Measurements from ENCODE around the gene CIAO2B. TPM values are rescaled to one million over a fixed set of nuclear protein-coding genes. Genes with fewer than 3 reads are reported as not detected.

The CIAO2B gene
- total and polyA plus RNA-seq, 2 donors (not counting 3 experiments of a cell fraction or from before 2014, with no cell fraction given): 78.7 to 314 TPM

GRCh38 chr16:66904846-66905632 is 29.2 kb downstream of the CIAO2B start:
- intact Hi-C loops (cut with micrococcal nuclease): no loop called here
- no peaks in the 10 kb centered on the region for H3K9me3 ChIP-seq (replicated peaks; ENCODE audit: control insufficient read depth, insufficient read depth, low read length)
- CTCF ChIA-PET: interaction anchor here (0.5 to 1.6 kb wide), 2 partner anchors 9 to 18 kb away, joined by 3 to 4 read pairs; no protein-coding TSS in a partner anchor
- no peak overlapping the region for H3K4me3 ChIP-seq (replicated peaks in 1 of 3; ENCODE audit: insufficient read depth in 1 of 3, low read depth in 1 of 3, low read length in 3 of 3)
- FAIRE-seq (no peak), DNase-seq (ENCODE audit: low read depth, low spot score) (no peak)
- no peaks in the 10 kb centered on the region for H4K20me1 ChIP-seq (replicated peaks; ENCODE audit: control insufficient read depth, extremely low read depth, insufficient read depth, low read length)
- POLR2A ChIA-PET: no interaction called here
- H3K27ac ChIP-seq (ENCODE audit: insufficient read depth, low read depth, low read length): no peak overlapping the region
- no TSS peak for BruUV-seq (replicated peaks)
- no peak overlapping the region for H3K4me2 ChIP-seq (ENCODE audit: insufficient read depth, low read length)
- H3K27me3 ChIP-seq (ENCODE audit: control insufficient read depth in 2 of 2, insufficient read depth in 2 of 2, low read length in 2 of 2): no peaks in the 10 kb centered on the region
- peaks cover 4% of the 10 kb centered on the region for H3K4me1 ChIP-seq (ENCODE audit: control insufficient read depth, extremely low read depth, insufficient read depth, low read length)
- no peaks in the 10 kb centered on the region for H3K79me2 ChIP-seq (ENCODE audit: control insufficient read depth, insufficient read depth, low read length)
- no peak overlapping the region for H3K9ac ChIP-seq (replicated peaks; ENCODE audit: extremely low read depth, insufficient read depth, low read length)
- H3K9me1 ChIP-seq (replicated peaks; ENCODE audit: control insufficient read depth, extremely low read depth, insufficient read depth, low read length): no peaks in the 10 kb centered on the region
- H3K36me3 ChIP-seq (ENCODE audit: control insufficient read depth in 2 of 2, extremely low read depth in 1 of 2, insufficient read depth in 2 of 2, low read length in 2 of 2): no peaks in the 10 kb centered on the region
- dilution Hi-C loops (cut with MboI; ENCODE audit: extremely low pct_ligation_motif_present, low sequenced_read_pairs): no loop called here
- TF ChIP-seq EZH2 (IDR thresholded peaks at IDR 0.05; ENCODE audit: borderline replicate concordance, low read depth, low read length, severe bottlenecking): no peak
- TF ChIP-seq GATA2 (IDR thresholded peaks at IDR 0.05; ENCODE audit: insufficient read depth, insufficient read length, low read depth, low read length): no peak
- TF ChIP-seq CTCF (IDR thresholded peaks at IDR 0.05; ENCODE audit: extremely low read depth in 1 of 2, insufficient read depth in 1 of 2, low read depth in 1 of 2, low read length in 2 of 2): no peak
- H2AFZ ChIP-seq (ENCODE audit: low read depth, low read length): no peak overlapping the region

DNA sequence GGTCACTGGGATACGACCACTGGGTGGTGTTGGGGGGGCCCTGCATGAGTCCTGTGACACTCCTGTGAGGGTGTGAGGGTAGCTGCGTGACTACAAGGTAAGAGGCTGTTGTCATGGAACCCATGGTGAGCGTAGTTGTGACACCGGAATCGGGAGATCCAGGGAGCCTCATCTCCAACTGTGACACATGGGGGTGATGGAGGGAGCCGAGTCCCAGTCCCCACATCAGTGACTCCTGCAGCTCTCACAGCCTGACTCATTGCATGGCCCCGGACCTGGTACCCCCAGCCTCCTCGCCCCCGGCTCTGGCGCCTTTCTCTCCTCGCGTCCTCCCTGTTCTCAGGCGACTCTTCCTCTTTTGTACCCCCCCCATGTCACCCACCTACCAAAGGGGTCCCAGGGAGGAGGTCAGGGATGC is 29.8 kb downstream of the CIAO2B start:
- DNase-seq (ENCODE audit: low read depth, low spot score): no peak
- no peaks in the 10 kb centered on the region for H3K9me1 ChIP-seq (replicated peaks; ENCODE audit: control insufficient read depth, extremely low read depth, insufficient read depth, low read length)

More for the DNA sequence above, 29.8 kb downstream of the CIAO2B start:
- Histone ChIP-seq H3K4me1 (ENCODE audit: control insufficient read depth, extremely low read depth, insufficient read depth, low read length) (peaks cover 8% of the 10 kb centered on the region), H3K9ac (replicated peaks; ENCODE audit: extremely low read depth, insufficient read depth, low read length) (no peak overlapping the region), H3K79me2 (ENCODE audit: control insufficient read depth, insufficient read depth, low read length) (no peaks in the 10 kb centered on the region), H4K20me1 (replicated peaks; ENCODE audit: control insufficient read depth, extremely low read depth, insufficient read depth, low read length) (no peaks in the 10 kb centered on the region), H3K4me2 (ENCODE audit: insufficient read depth, low read length) (no peak overlapping the region), H3K27ac (ENCODE audit: insufficient read depth, low read depth, low read length) (no peak overlapping the region), H3K27me3 (ENCODE audit: control insufficient read depth in 2 of 2, insufficient read depth in 2 of 2, low read length in 2 of 2) (no peaks in the 10 kb centered on the region), H2AFZ (ENCODE audit: low read depth, low read length) (no peak overlapping the region), H3K36me3 (ENCODE audit: control insufficient read depth in 2 of 2, extremely low read depth in 1 of 2, insufficient read depth in 2 of 2, low read length in 2 of 2) (no peaks in the 10 kb centered on the region), H3K9me3 (replicated peaks; ENCODE audit: control insufficient read depth, insufficient read depth, low read length) (no peaks in the 10 kb centered on the region), H3K4me3 (replicated peaks in 1 of 3; ENCODE audit: insufficient read depth in 1 of 3, low read depth in 1 of 3, low read length in 3 of 3) (no peak overlapping the region)
- no TSS peak for BruUV-seq (replicated peaks)
- FAIRE-seq: no peak
- dilution Hi-C loops (cut with MboI; ENCODE audit: extremely low pct_ligation_motif_present, low sequenced_read_pairs): no loop called here
- ChIA-PET CTCF (interaction anchor here (0.9 to 1.6 kb wide), 2 partner anchors 9 to 50 kb away, joined by 3 to 4 read pairs; no protein-coding TSS in a partner anchor), POLR2A (no interaction called here)
- intact Hi-C loops (cut with micrococcal nuclease): no loop called here
- TF ChIP-seq CTCF (IDR thresholded peaks at IDR 0.05; ENCODE audit: extremely low read depth in 1 of 2, insufficient read depth in 1 of 2, low read depth in 1 of 2, low read length in 2 of 2): no peak
